NB4 (cell line): ENCODE results near the gene DIPK1C.

Experiments used
- DNase-seq: peaks from one replicate; pipeline ENCODE4 v3.0.0; 2010; ENCODE audit warnings: low read depth
- H3K4me3 ChIP-seq: one replicate; pipeline ENCODE4 v1.5.1; 2011; ENCODE audit warnings: mild to moderate bottlenecking, low read depth, low read length, moderate library complexity
- CTCF ChIP-seq: IDR thresholded peaks from one replicate; pipeline ENCODE4 v1.5.1; 2012; ENCODE audit warnings: low read depth, low read length
- MAX ChIP-seq: IDR thresholded peaks from 2 replicates; pipeline ENCODE4 v1.6.1; 2011; ENCODE audit warnings: low read depth, low read length
- MYC ChIP-seq: IDR thresholded peaks from 2 replicates; pipeline ENCODE4 v1.6.1; 2011; ENCODE audit warnings: low read depth, low read length
- POLR2A ChIP-seq: IDR thresholded peaks from 2 replicates; pipeline ENCODE4 v1.6.1; 2011; ENCODE audit warnings: mild to moderate bottlenecking; ENCODE audit not compliant: insufficient read length; ENCODE audit errors: extremely low read depth

The DIPK1C gene

GRCh38 chr18:74489676-74490075 is 32.6 kb upstream of the DIPK1C start:
- no peak overlapping the region for H3K4me3 ChIP-seq
- DNase-seq, result no peak
- no peak for TF ChIP-seq MYC
- no peak for TF ChIP-seq MAX
- no peak for TF ChIP-seq POLR2A
- no peak for TF ChIP-seq CTCF

- TF ChIP-seq MAX (no peak), CTCF (no peak), POLR2A (no peak), MYC (no peak)
- no peak for DNase-seq
- H3K4me3 ChIP-seq, result no peak overlapping the region
These were observed 31.8 kb upstream of the DIPK1C start for GRCh38 chr18:74488864-74489263.

- DNase-seq, result no peak
- H3K4me3 ChIP-seq, result no peak overlapping the region
- TF ChIP-seq CTCF (no peak), MYC (no peak), MAX (no peak)
These were observed 31.2 kb upstream of the DIPK1C start for GRCh38 chr18:74488354-74488753.

GRCh38 chr18:74486119-74486849 is 29.2 kb upstream of the DIPK1C start:
- DNase-seq, result no peak
- TF ChIP-seq CTCF, result no peak
- no peak for TF ChIP-seq POLR2A
- no peak for TF ChIP-seq MAX
- TF ChIP-seq MYC, result no peak
- no peak overlapping the region for H3K4me3 ChIP-seq

GRCh38 chr18:74482697-74483096 is 25.6 kb upstream of the DIPK1C start:
- DNase-seq, result no peak
- TF ChIP-seq MAX, result no peak
- TF ChIP-seq POLR2A, result no peak
- no peak for TF ChIP-seq MYC
- TF ChIP-seq CTCF, result no peak
- no peak overlapping the region for H3K4me3 ChIP-seq
